GM19099 (cell line): ENCODE results near the gene LRRC4C.

ENCODE experiments used
- POLR2A ChIP-seq: IDR thresholded peaks from 3 replicates; pipeline ENCODE4 v1.6.1; 2011; ENCODE audit warnings: low read depth; ENCODE audit not compliant: insufficient read length; ENCODE audit errors: extremely low read depth

Gene LRRC4C

DNA sequence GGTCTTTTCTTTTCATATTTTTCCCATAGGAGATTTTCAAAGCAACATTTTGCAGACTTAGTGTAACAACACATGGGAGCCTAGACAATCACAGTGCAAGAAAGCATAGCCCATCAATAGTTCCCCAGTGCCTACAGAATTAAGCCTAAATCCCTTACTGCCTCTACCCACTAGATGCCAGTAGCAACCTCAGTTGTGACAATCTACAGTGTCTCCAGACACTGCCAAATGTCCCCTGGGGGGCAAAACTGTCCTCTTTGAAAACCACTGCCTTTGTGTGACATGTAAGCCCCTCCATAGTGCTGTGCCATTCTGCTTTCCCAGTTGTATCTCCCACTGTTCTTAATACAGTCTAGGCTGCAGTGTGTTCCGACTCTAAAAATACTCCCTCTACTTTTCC lies 1329.0 kb downstream of the LRRC4C start:
- TF ChIP-seq POLR2A = no peak

DNA sequence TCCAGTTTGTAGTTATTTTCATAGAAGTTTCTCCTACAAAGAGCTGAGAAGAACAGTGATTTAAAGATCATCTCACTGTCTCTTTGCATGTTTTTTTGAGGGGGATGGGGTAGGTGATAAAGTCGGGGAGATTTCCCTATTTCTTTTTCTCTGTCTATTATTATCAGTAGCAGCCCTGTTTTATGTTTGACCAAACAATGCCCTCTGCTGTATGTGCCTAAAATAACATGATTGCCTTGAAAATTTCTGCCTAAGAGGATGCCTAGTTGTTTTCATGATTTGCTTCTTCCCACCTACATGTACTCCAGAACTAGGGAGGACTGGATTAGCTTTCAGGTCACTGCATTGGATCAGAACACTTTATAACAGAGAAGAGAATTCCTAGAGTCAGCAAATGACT lies 1330.2 kb downstream of the LRRC4C start:
- TF ChIP-seq POLR2A = no peak

DNA sequence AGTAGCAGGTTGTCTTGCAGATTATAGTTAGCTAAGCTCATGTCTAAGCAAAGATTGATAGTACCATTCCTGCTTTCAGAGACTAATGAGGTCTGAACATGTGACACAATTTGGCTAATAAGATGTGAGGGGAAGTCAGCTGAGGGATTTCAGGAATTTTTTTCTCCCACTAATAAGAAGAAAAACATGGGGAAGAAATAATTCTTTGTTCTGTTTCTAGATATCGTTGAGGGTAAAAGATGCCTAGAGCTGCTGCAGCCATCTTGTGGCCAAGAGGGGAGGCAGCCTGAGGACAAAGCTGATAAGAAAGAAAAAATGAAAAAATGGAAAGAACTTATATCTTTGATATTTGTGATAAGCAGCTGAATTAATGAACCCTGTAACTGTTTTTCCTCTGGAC lies 1334.4 kb downstream of the LRRC4C start:
- TF ChIP-seq POLR2A = no peak

DNA sequence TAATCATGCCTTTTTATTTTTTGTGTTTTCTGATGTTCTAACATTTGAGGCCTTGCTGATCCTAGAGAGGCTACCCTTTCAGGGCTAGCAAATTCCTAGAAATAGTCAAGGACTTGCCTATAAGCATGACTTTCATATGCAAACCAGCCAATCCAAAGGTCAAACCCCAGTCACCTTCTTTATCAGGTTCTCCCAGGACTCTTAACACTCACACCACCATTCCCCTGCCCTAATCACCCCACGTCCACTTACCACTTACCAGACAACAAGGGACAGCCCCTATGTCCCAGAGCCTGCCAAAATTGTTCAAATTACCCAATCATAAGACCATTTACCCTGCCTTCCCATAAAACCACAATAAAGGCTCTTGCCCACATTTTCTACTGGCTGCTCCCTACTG lies 1339.8 kb downstream of the LRRC4C start:
- no peak for TF ChIP-seq POLR2A

GRCh38 chr11:40118780-40119179 lies 1340.7 kb downstream of the LRRC4C start:
- no peak for TF ChIP-seq POLR2A

DNA sequence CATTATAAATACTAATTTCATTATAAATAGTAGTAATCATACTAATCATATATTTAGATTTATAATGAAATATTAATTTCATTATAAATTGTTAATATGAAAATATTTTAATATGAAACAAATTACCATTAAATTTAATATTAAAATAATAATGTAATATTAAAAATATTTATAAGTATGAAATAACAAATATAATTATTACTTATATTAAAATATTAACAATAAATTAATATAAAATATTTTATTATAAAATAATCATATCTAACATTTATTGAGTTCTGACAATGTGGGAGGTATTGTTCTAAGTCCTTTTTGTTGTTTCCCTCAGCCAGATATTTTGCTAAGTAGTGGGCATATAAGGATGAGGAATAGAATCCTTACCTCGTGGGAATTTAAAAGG lies 1341.4 kb downstream of the LRRC4C start:
- TF ChIP-seq POLR2A = no peak

DNA sequence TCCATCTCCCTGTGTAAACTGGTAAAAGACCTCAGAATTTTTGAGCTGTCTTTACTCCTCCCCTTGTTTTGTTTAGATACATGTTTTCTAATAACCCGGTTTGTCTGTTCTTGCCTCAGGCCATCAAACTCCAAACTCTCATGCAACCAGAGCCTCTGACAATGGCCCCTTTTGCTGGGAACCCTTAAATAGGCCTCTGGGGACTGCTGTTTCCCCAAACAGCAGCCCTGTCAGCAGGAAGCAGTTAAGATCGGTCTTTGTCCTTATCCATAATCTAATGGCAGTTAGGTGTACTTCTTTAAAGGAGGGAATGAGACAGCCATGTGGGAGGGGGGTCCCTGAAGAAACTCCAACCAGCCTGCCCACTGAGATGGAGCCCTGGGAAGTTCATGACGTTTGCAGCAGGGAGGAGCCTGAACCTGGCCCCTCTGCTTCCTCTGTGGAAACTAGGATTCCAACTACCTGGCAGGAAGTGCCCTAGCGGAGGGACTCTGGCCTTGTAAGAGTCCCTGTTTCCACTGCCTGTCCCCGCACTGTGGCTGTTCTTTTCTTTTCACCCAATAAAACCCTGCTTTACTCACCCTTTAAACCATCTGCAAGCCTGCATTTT lies 1354.4 kb downstream of the LRRC4C start:
- no peak for TF ChIP-seq POLR2A

- no peak for TF ChIP-seq POLR2A
Observed at GRCh38 chr11:40100781-40101180, 1358.7 kb downstream of the LRRC4C start.

- no peak for TF ChIP-seq POLR2A
Observed at GRCh38 chr11:40100162-40100553, 1359.3 kb downstream of the LRRC4C start.

DNA sequence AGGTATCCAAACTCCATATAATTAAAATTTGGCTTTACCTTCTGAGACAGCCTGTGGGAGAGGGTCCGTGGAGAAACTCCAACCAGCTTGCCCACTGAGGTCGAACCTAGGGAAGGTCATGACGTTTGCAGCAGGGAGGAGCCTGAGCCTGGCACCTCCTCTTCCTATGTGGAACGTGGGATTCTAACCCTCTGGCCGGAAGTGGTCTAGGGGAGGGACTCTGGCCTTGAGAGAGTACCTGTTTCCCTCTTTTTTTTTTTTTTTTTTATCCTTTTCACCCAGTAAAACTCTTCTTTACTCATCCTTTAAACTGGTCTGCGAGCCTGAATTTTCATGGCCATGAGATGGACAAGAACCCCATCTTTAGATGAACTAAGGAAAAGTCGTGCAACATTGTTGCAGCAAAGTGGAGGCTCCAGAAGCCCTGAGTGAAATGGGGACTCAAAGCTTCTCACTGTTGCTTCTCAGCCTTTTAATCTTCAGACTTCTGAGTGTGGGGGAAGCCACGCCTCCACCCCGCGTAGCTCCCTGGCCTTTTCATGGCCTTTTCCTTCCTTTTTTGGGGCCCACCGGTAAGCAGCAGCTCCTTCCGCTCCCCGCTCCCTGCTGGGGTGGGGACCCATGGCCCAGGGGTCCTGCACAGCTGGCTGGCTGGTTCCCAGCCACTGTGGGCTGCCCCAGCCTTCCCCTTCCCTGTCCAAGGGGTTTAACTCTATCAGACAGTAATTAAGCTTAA lies 1359.9 kb downstream of the LRRC4C start:
- no peak for TF ChIP-seq POLR2A

DNA sequence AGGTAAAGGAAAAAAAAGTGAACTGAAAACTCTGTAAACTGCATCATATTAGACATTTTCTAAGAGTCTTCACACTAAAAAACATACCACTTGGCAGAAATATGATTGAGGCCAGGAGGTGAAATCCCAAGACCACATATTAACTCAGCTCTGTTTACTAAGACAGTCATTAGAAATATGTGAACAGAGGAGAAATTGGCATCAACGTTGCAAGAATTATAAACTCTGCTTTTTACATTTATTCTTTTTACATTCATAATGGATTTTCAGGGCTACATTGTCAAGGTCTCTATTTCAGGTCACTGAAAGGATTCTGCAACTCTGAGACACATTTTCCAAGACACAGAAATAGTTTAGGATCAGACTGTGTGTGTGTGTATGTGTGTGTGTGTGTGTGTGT lies 1364.0 kb downstream of the LRRC4C start:
- TF ChIP-seq POLR2A = no peak

DNA sequence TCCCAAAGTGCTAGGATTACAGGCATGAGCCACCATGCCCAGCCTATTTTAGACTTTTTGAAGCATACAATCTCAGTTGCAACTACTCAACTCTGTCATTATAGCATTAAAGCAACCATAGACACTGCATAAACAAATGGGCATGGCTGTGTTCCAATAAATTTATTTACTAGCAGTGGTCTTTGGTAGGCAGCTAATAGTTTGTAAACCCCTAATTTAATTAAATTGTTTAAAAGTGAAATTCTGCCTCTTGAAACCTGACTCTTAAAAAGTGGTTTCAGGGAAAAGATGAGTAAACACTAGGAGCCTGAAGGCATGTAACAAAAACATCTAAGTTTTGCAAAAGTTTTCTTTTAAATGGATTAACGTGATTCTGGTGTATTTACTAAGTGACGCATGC lies 1364.5 kb downstream of the LRRC4C start:
- TF ChIP-seq POLR2A = no peak

- no peak for TF ChIP-seq POLR2A
Observed at GRCh38 chr11:40080434-40080833, 1379.0 kb downstream of the LRRC4C start.
